Measurements from ENCODE around the gene EDA.
"Not testable (repeated sequence)": the region's sequence is repeated elsewhere in the genome, so short reads cannot be mapped to it uniquely, and the experiment has no call there.

EDA gene

DNA sequence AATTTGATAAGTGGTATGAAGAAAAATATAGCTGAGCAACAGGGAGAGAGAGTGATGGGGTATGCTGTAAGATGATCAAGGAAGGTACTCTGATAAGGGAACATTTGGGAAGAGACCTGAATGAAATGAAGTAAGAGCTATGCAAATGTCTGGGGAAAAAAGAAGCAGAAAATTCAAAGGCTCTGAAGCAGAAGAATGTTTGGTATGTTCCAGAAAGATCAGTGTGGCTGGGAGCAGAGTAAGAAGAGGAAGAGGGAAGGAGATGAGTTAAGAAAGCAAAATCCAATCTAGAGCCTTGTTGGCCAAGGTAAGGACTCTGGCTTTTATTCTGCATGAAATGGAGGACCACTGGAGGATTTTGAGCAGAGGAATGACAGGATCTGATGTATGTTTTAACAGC is 343.8 kb downstream of the EDA start:
- DNase-seq (ENCODE audit: low spot score): no peak

DNA sequence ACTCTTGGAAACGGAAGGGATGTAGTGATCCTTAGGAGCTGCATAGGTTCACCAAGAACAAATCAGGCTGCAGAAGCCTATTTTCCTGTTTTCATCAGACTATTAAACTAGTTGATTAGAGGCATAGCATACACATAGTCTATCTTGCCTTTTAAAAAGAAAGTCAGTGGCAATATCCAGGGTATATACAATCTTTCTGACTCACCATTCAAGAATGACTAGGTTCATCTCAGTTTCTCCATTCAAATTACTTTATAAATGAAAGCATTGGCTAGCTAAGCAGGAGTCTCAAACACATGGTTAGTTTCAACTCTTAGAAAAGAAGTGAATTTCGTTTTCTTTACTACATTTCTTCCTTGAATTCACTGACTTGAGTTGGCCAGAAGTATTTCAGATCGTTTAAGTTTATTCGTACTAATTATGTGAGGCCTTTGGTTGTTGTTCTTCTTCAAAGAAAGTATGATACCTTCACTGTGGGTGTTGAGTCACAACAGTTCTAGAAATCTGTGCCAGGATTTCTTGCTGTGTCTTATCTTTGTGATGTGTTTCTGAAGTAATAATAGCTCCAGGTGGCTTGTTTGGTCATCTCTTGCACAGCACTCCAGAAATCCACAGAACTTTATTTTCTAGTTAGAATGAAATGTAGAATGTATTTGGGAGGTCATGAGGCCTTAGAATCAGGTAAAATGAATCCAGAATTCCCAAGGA is 345.6 kb downstream of the EDA start:
- DNase-seq (ENCODE audit: low spot score): no peak

DNA sequence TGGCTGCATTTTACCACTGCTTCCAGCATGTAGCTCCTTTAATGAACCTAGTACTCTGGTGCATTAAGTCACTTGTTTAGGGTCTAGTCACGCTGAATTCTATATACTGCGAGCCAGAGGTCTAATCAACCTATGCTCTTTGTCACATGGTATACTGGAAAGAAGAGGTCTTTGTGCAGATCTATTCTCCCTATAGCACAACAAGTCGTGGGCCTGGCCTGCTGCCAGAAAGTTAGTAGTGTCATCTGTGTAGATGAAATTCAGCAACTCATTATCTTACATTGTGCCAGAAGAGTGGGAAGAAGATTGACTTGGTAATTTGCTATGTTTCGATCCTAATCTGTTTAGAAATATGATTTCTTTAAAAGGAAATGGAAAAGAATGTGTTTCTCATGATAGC is 353.0 kb downstream of the EDA start:
- DNase-seq (ENCODE audit: low spot score): peak; percentile 32

DNA sequence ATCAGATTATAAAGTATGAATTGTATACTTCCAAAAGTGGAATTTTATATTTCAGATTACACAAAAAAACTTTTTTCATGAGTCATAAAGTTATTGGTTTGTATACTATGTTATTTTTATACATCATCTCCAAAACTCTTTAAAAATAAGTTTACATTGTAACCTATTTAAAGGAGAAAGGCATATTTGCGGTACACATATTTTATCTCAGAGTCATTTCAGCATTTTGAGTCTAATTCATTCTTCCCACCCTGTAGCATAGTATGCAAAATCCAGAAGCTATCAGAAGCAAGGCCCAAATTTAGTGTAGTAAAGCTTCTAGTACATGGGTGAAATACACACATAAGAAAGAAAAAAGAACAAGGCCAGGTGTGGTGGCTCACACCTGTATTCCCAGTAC is 353.5 kb downstream of the EDA start:
- no peak for DNase-seq (ENCODE audit: low spot score)

DNA sequence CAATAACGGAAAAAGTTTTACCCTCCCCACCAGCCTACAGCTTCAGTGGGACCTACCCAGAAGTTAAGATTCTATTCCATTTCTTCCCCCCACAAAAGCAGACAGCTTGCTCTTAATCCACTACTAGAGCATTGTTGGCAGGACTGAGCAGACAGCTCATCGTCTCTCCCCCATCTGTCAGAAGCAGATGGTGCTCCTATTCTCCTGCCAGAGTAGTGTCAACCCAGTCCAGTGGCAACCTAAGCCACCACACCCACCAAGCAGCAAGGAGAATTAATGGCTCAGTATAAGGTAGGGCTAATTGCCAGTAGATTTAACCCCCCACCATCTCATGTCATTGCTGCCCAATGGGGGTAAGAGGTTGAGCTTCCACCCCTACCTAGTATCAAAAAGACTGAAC is 371.8 kb downstream of the EDA start:
- DNase-seq (ENCODE audit: low spot score): no peak

DNA sequence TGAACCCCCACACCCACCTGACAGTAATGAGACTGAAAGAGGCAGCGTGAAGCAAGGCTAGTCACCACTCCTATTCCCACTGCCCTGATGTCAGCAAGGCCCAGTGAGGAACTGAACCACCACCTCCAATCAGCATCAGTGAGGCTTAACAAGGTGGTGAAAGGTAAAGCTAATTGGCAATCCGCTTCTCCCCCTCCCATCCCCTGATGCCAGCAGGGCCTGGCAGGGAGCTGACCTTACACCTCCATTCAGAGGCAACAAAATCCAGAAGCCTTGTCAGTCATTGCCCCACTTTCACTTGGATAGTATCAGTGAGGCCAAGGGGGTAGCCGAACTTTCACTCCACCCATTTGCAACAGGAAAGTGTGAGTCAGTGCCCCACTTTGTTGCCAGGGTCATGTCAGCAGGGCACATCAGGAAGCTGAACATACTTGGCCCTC is 373.1 kb downstream of the EDA start:
- DNase-seq (ENCODE audit: low spot score): no peak

DNA sequence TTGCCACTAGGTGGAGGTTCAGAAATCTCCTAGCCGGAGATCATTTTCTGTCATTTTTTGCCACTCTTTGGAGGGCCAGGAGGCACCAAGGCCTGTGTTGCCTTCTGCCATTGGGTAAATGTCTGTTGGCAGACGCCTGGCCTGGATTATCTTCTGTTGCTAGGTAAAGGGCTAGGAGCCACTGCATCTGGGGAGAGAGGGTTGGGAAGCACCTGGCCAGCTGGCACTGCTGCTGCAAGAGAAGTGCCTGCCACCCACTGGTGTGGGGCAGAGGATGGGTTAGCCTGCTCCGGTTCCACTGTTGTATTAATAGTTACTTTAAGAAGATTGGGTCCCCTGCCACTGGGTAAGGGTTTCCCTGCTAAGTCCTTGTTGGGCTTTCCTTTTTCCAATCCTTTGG is 375.8 kb downstream of the EDA start:
- DNase-seq (ENCODE audit: low spot score): no peak

DNA sequence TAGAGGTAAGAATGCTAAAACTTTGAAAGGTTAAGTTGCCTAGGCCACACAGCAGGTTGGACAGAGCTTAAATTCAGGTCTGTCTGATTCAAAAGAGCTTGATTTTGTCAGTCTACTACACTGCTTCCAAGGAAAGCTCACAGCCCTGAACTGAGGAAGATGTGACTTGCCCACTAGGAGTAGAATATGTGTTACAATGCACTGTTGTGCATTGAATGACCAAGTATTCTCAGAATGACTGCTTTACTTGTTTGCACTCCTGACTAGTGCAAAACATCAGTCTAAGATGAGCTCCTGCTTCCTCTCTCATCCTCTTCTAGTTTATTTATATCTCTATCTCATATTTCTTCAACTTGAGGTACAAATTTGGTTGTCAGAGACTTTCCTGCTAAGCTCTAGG is 377.6 kb downstream of the EDA start:
- DNase-seq (ENCODE audit: low spot score): no peak

DNA sequence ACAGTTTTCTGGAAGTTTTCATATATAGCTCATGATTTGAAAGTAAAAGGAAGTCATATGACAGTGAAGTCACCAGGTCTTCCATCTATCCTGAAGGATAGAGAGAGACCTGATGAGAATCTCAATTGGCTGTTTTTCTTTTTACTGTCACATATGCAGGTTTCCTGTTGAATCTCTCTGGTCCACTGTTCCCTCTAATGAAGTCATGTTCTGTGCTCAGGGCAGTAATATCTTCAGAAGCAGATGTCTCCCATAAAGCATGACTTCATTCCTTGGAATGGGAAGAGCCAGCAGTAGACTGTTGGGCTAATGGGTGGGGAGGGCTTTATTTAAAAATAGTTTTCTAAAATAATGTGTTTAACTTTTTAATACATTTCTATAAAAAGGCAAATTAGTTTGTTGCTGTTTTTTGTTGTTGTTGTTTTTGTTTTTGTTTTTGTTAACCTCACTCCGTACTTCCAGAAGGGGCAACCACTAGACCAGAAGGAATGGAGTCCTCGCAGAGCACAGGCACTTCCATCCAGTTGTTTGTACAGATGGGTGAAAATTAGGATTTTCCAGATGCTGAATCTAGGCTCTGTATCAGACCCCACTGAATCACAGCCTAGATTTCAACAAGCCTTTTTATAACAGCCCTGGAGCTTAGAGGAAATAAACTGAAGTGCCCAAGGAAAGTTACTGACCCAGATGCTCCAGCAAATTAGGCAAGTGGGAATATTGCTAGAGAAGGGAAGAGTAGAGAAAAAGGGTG is 379.6 kb downstream of the EDA start:
- no peak for DNase-seq (ENCODE audit: low spot score)

DNA sequence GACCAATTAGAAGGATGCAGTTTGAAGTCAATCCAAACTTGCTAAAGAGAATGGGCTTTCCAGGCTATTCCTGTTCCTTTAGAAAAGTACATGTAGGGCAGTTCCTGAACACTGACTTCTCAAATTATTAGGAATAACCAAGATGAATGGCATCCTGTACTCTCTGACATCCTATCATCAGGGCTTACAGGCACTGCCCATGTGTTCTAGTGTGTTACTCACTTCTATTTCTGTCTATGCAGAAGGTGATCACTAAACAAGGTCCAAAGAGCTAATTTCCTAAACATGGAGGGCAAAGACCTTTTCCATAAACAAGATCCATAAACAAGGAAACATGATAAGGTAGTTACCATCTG is 380.2 kb downstream of the EDA start:
- no peak for DNase-seq (ENCODE audit: low spot score)

DNA sequence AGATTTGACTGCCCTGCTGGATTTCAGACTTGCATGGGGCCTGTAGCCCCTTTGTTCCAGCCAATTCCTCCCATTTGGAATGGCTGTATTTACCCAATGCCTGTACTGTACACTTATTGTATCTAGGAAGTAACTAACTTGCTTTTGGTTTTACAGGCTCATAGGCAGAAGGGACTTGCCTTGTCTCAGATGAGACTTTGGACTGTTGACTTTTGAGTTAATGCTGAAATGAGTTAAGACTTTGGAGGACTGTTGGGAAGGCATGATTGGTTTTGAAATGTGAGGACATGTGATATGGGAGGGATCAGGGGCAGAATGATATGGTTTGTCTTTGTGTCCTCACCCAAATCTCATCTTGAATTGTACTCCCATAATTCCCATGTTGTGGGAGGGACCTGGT is 382.4 kb downstream of the EDA start:
- DNase-seq (ENCODE audit: low spot score): not testable (repeated sequence)

DNA sequence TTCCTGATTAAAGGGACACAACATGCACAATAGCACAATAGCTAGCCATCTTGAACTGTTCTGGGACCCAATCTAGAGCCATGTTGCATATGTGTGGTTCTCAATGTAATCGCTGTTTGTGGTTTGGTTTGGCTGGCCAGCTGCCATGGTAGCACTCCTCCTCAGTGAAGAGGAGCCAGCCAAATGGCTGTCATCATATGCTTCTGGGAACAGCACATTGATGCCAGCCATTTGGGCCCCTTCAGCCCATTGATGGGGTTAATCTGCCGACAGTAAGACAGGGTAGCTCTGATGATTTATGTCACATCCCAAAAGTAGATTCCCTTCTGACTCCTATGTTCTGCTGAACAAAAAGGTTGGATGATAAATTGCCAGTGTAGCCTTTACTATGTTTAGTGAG is 385.4 kb downstream of the EDA start:
- DNase-seq (ENCODE audit: low spot score): no peak

DNA sequence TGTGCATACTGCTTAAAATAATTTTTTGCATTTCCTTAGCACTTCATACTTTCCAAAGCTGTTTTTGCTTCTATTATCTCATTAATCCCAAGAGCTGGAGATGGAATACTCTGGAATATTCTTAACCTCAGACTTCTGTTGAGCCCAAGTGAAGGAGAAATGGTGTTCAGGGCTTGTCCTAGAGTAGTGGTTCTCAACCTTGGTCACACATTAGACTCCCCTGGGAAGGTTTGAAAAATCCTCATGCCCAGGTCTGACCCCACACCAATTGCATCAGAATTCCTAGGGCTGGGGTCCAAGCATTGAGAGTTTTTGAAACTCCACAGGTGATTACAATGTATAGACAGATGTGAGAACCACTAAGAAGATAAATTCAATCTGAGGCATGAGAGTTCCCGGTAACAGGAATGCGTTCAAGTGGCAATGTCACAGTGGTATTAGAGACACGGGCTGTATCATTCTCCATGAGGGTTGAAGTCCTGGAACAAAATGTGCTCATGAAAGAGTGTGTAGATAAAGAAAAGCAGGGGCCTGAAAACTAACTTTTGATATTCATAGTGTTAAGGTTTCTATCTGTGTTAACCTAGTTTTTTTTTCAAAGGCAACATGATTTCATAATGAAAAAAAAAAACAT is 385.9 kb downstream of the EDA start:
- DNase-seq (ENCODE audit: low spot score): no peak

DNA sequence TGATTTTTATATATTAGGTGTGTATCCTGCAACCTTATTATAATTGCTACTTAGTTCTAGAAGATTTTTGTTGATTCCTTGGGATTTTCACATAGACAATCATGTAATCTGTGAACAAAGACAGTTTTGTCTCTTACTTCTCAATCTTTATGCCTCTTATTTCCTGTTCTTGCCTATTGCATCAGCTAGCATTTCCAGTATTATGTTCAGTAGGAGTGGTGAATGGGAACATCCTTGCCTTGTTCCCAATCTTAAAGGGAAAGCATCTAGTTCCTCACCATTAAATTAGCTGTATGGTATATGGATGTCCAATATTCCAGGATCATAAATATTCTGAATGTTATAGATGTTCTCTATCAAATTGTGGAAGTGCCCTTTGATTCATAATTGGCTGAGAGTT is 392.0 kb downstream of the EDA start:
- peak; percentile 42 for DNase-seq (ENCODE audit: low spot score)

DNA sequence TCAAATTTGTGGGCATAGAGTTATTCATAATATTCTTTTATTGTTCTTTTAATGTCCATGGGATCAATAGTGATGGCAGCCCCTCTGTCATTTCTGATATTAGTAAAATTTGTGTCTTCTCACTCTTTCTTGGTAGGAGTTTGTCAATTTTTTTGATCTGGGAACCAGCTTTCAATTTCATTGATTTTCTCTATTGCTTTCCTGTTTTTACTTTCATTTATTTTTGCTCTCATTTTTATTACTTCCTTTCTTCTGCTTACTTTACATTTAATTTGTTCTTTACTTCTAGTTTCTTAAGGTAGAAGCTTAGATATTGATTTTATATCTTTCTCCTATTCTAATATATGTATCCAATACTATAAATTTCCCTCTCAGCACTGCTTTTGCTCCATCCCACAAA is 393.1 kb downstream of the EDA start:
- no peak for DNase-seq (ENCODE audit: low spot score)

DNA sequence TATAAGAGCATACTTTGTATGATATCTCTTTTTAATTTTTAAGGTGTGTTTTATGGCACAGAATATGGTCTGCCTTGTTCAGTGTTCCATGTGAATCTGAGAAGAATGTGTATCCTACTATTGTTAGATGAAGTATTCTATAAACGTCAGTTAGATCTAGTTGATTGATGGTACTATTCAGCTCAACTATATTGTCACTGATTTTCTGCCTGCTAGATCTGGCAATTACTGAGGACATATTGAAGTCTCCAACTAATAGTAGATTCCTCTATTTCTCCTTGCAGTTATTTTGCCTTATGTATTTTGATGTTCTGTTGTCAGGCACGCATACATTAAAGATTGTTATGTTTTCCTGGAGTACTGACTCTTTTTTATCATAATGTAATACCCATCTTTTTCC is 394.1 kb downstream of the EDA start:
- no peak for DNase-seq (ENCODE audit: low spot score)

DNA sequence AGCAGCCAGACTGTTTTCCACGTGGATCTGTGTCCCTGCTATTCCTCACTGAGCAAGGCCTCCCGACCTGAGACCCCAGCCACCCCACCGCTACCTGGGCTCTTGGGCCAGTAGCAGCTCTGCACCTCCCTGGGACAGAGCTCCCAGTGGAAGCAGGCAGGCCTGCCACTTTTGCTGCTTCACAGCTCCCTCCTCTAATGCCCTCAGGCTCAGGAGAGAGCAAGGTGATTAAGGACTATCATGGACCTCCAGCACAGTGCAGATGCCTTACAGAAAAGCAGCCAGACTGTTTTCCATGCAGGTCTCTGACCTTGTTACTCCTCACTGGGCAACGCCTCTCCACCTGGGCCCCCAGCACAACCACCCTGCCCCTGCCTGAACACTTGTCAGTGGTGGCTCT is 396.8 kb downstream of the EDA start:
- DNase-seq (ENCODE audit: low spot score): no peak

DNA sequence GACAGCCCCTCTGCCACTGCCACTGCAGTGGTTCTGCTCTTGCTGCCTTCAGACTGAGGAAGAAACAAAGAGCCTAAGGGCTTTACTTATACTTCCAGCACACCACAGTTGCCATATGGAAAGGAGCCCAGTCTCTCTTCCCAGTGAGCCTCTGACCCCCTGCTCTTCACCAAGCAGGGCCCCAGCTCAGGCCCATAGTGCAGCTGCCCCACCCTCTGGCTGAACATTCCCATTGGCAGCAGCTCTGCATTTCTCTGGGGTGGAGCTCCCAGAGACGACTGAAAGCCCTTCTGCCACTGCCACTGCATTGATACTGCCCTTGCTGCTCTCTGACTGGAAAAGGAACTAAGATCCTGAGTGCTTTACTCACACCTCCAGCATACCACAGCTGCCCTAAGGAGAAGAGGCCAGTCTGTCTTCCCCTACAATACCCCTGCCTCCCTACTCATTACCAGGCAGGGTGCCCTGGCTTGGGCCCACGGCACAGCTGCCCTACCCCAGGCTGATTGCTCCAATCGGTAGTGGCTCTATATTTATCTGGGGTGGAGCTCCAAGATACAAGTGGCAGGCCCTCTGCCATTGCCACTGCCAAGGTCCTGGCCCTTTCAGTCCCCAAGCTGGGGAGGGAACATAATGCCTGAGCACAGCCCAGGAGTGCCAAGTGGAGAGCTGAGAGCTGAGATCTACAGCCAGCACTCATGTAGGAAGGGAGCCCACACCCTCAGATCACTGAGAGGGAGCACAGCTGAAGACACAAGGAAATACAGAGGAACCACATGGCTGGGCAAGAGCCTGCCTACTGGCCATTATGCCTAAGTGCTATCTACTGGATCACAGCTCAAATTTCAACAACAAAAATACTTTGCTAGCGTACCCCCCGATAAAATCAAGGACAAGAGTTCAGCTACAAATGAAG is 397.8 kb downstream of the EDA start:
- no peak for DNase-seq (ENCODE audit: low spot score)

DNA sequence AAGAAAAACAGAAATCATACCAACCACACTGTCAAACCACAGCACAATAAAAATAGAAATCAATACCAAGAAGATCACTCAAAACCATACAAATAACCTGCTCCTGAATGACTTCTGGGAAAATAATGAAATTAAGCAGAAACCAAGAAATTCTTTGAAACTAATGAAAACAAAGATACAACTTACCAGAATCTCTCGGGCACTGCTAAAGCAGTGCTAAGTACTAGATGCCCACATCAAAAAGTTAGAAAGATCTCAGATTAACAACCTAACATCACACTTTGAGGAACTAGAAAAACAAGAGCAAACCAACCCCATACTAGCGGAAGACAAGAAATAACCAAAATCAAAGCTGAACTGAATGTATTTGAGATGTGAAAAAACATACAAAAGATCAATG is 400.6 kb downstream of the EDA start:
- DNase-seq (ENCODE audit: low spot score): no peak

DNA sequence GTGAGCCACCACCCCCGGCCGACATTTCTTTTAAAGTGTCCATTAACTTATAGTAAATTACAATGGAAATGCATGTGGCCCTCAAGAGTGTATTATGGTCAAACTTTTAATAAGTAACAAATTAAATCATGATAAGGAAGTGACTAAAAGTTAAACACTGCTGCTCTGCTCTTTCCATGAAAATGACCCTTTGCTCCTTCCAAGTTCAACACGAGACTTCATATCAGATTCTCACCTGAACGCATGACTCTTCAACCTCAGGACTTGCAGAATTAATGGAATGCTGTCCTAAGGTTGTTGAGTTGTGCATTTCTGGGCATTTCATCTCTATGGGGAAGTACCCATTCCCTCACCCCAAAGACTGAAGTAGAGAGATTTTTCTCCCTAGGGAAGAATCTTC is 406.7 kb downstream of the EDA start:
- DNase-seq (ENCODE audit: low spot score): no peak

DNA sequence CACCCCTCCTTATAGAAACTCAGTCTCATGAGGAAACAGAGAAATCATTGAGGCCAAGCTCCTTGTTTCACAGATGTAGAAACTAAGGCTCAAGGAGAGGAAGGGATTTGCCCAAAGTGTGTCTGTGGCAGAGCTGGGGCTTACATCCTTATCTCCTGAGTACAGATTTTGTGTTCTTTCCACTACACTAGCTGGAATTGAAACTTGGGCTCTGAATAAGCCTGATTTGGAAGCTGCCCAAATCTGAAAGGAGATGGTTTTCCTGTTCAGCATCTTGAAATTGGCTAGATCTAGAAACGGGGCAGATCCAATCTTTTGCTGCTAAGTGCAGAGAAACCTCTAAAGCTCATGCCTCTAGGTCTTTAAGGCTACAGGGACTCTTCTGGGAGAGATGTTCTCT is 409.6 kb downstream of the EDA start:
- no peak for DNase-seq (ENCODE audit: low spot score)

DNA sequence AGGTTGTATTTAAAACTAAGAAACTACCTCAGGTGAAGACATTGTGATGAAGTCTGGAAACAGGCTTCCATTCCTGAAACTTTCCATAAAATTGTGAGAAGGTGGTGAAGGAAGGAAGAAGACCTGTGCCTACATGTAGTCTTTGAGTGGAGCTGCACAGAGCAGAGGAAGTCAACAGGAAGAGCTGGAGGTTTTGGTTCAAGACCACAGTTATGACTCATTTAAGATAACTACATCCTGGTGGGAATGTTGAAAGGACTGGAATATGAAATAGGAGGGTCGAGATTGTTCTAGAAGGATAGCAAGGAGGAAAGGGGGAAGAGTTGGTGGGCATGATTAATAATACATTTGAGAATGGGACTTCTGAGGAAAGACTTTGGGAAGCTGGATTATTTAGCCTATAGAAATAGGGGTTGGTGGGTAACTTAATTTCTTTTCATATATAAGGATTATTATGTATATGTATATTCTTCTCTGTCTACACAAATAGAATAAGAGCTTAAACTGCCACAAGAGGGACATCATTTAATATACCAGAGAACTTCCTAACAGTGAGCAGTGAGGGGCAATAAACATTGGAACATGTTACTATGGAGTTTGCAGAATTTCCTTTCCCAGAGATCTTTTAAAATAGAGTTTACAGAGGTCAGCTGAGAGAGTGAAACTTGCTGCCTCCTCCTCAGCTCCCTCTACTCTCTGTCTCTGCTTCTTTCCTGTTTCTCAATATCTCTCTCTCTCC is 410.4 kb downstream of the EDA start:
- DNase-seq (ENCODE audit: low spot score): no peak

All from COLO829 (cell line).